Retinal pigment epithelial cell (primary cell): Measurements from ENCODE around the gene HLCS.

Experiments
- DNase-seq: peaks from one replicate; pipeline ENCODE4 v3.0.0-alpha.2; 2010; ENCODE audit warnings: low read depth
- H3K4me3 ChIP-seq: 2 replicates; pipeline ENCODE4 v1.5.1; 2011; ENCODE audit warnings: mild to moderate bottlenecking, low read length, control low read depth, moderate library complexity
- TF ChIP-seq, protein P1 (sequence below): conservative IDR thresholded peaks from 2 replicates; pipeline ENCODE4 v1.5.1; 2011; ENCODE audit warnings: low read depth, low read length, control low read depth, inconsistent platforms

HLCS gene

DNA sequence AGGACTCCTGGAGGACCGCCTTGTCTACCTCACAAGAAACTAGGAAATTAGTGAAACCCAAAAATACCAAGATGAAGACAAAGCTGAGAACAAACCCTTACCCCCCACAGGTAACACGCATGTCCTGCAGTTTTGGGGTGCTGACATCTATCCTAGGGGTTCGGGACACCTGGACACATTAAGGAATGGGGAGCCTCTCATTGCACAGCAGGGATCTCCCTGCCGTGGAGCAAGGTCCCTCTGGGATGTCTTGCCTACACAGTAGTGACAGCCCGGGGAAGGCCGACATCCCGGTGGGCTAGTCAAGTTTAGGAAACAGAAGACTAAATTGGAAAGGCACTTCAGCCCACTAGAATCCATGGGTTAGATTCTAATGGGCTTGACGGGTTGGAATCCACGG, 223.0 kb downstream of the HLCS start:
- DNase-seq = no peak
- no peak overlapping the region for H3K4me3 ChIP-seq
- TF ChIP-seq, protein P1, sequence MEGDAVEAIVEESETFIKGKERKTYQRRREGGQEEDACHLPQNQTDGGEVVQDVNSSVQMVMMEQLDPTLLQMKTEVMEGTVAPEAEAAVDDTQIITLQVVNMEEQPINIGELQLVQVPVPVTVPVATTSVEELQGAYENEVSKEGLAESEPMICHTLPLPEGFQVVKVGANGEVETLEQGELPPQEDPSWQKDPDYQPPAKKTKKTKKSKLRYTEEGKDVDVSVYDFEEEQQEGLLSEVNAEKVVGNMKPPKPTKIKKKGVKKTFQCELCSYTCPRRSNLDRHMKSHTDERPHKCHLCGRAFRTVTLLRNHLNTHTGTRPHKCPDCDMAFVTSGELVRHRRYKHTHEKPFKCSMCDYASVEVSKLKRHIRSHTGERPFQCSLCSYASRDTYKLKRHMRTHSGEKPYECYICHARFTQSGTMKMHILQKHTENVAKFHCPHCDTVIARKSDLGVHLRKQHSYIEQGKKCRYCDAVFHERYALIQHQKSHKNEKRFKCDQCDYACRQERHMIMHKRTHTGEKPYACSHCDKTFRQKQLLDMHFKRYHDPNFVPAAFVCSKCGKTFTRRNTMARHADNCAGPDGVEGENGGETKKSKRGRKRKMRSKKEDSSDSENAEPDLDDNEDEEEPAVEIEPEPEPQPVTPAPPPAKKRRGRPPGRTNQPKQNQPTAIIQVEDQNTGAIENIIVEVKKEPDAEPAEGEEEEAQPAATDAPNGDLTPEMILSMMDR = no peak

DNA sequence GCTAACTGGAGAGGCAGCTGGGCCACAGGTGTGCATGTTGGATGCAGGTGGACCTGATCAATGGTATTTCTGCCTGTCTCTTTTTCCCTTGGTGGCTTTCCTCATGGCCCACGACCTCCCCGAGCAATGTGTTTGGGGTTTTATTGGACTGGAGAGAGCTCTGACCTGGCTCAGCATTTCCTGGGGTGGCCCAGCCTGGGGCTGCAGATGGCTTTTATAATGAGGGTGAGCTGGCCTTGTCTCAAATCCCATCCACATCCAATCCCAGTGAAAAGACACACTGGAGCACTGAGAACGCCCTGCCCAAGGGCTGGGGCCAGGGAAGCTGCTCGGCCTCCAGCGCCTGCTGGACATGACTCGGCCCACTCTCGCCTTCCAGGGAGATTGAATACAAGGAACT, 223.5 kb downstream of the HLCS start:
- TF ChIP-seq, protein P1 = no peak
- no peak for DNase-seq
- H3K4me3 ChIP-seq = no peak overlapping the region

DNA sequence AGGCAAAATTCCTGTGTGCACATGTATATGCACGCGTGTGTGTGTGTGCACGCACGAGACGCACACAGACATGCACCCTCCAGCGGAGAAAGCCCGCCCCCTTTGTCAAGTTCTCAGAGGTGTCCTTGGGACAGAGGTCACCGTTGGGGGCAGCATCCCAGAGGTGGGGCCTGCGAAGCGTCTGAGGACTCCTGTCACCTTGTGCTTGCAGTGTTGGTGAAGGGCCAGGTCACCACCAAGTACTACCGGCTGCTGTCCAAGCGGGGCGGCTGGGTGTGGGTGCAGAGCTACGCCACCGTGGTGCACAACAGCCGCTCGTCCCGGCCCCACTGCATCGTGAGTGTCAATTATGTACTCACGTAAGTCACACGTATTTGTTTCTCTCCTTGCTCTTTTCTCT, 225.0 kb downstream of the HLCS start:
- TF ChIP-seq, protein P1 = no peak
- no peak for DNase-seq

DNA sequence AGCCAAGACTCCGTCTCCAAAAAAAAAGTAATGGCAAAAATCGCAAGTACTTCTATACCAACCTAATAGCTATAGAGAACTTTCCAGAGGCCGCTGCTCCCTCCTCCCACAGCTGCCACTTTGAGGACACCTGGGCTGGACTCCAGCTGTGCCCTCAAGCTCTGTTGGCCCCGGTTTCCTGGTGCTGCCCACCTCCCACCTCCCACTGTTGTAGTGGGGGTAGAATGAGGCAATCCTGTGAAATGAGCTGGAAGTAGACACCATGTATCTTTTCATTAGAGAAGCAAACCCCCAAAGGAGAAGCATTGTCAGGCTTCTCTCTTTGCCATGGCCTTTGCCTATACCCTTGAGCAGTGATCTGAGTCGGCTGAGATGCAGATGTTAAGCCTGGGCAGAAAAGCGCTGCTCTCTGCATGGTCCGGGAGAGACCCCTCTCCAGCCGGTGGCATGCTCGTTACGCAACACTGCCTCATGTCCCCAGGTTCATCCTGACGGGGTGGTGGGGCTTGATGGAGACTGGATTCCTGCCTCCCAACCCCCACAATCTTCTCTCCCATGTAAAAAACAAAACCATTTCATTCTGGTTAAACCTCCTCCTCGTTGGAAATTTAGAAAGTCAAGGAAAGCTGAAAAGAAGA, 227.9 kb downstream of the HLCS start:
- TF ChIP-seq, protein P1 = no peak
- no peak overlapping the region for H3K4me3 ChIP-seq
- DNase-seq = no peak

More for the DNA sequence above, 225.0 kb downstream of the HLCS start:
- H3K4me3 ChIP-seq = no peak overlapping the region

DNA sequence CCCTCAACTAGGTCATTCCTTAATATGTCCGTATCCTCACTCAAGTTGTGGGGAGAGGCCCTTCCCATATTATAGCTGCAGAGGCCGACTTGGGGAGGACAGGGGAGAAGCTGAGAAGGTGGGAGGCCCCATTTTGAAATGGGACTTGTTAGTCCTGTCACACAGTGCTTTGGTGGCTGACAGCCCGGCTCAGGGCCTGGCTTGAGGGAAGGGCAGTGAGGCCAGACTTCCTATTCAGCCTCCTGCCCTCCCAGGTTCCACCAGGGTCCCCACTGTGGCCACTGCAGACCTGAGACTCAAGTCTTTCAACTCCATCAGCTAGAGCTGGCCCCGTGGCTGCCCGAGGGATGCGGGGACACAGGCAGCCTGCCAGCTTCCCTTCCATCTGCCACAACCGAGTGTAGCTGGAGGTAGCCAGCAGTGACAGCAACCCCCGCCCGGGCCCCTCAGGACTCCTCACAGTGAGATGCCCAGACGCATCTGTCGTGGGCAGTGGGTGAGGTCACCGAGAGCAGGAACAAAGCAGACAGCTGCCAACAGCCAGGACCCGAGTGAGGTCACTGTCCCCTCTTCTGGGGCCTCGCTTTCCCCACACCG, 230.6 kb downstream of the HLCS start:
- H3K4me3 ChIP-seq = no peak overlapping the region

DNA sequence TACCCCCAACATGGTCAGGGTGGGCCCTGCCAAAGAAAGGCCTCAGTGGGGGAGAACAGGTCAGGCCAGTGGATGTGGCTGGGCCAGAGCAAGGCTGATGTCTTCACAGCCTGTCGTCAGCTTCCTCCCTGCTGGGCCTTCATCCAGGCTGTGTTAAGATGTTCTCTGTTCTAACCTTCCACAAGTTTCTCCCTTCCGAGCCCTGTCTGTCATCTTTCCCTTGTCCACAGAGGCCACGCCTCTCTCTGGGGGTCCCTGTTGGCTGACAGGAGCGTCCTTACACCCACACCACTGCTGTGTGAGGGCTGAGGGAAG, 231.3 kb downstream of the HLCS start:
- no peak for DNase-seq
- H3K4me3 ChIP-seq = no peak overlapping the region
- TF ChIP-seq, protein P1 = no peak

More for the DNA sequence above, 230.6 kb downstream of the HLCS start:
- TF ChIP-seq, protein P1 = no peak
- no peak for DNase-seq

DNA sequence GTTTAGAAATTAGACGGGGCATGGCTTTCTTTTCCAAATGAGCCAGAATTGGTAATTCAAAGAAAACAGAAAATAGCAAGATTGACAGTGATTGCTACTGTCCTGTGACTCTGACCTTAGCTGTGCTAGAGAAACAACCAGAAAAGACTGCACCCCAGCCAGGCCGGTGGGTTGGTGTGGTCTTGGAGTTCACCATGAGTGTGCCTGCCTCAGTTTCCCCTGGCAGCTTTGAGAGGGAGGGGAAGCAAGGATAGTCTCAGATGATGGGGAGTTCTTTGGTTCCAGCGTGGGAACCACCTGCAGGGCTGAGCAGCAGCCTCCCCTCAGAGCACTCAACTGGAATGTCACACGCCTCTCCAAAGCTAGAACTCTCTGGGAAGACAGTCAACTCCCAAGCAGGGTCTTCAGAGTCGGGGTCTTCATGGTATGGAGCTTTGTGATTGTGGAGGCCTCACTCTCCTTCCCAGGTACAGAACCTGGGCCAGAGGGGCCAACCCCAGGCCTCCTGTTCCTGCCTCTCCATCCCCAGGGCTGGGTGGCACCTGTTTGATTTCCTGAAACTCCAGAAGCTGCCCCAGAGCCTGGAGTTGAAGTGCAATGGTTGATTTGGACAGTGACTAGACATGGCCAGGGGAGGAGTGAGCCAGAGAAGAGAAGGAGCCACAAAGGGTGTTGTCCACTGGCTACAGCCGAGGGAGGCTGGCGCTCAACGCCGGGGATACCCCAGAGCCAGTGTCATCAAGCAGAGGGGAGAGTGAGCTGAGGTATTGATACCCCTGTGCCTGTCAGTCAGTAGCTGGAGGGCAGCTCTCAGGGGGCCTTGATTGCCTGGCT, 231.9 kb downstream of the HLCS start:
- DNase-seq = no peak
- TF ChIP-seq, protein P1 = no peak

More for the DNA sequence above, 231.9 kb downstream of the HLCS start:
- H3K4me3 ChIP-seq = no peak overlapping the region
